ENCODE results near the gene WDR82. TPM values are rescaled to one million over a fixed set of nuclear protein-coding genes. Genes with fewer than 3 reads are reported as not detected.
"Not testable (repeated sequence)": the region's sequence is repeated elsewhere in the genome, so short reads cannot be mapped to it uniquely, and the experiment has no call there.

WDR82 gene
- total RNA-seq, 4 donors from 2014 or later: 14.6 to 44.9 (median 40.8) TPM

DNA sequence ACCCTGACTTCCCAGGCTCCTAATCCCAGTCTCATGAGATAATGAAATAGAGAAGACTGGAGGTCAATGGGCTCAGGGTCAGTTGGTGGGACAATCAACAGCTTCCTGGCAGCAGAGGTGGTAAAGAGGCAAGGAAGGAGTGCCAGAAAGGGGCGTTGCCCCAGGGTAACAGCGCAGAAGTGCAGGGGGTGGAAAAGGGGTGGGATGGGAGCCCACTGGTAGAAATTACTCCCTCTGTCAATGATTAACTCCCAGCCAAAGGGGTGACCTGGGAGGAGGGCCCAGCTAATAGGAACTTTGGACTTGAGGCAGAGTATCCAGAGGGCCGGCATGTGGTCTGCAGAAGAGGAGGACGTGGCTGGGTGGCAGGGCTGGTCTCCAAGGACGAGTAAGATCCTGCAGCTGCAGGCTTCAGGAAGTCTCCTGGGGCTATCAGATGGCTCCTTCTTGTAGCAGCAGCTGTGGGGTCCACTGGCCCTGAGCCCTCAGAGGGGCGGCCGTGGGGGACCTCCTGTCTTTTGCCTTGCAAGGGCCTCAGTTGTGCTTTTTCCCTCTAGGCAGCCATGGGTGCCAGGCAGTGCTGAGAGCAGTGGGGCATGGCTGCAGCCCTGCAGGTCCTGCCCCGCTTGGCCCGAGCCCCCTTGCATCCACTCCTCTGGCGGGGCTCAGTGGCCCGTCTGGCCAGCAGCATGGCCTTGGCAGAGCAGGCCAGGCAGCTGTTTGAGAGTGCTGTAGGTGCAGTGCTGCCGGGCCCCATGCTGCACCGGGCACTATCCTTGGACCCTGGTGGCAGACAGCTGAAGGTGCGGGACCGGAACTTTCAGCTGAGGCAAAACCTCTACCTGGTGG lies 11.5 kb upstream of the WDR82 start:
- Histone ChIP-seq H3K27ac (peak overlapping the region; percentile 98 to 99 (median 98)), H3K9me3 (no peaks in the 10 kb centered on the region), H3K4me1 (peaks cover 16 to 40% (median 29%) of the 10 kb centered on the region in 4 donors), H3K27me3 (no peaks in the 10 kb centered on the region), H3K36me3 (peaks cover 0 to 5% (median 0%) of the 10 kb centered on the region in 4 donors), H3K4me3 (peak overlapping the region in 3 of 4 donors; percentile 4 to 37 (median 23))
- intact Hi-C loops (cut with DNase I; ENCODE audit: low total_unique reads): loop anchor here (10.0 kb wide), 2 partner anchors 55 to 1955 kb away; no protein-coding TSS in a partner anchor
- TF ChIP-seq POLR2A (IDR thresholded peaks at IDR 0.05) (peak; percentile 44), EP300 (IDR thresholded peaks at IDR 0.05; ENCODE audit: low read depth) (no peak), POLR2AphosphoS5 (IDR thresholded peaks at IDR 0.05) (peak; percentile 17 to 67 (median 65))
- TF ChIP-seq, protein P1, sequence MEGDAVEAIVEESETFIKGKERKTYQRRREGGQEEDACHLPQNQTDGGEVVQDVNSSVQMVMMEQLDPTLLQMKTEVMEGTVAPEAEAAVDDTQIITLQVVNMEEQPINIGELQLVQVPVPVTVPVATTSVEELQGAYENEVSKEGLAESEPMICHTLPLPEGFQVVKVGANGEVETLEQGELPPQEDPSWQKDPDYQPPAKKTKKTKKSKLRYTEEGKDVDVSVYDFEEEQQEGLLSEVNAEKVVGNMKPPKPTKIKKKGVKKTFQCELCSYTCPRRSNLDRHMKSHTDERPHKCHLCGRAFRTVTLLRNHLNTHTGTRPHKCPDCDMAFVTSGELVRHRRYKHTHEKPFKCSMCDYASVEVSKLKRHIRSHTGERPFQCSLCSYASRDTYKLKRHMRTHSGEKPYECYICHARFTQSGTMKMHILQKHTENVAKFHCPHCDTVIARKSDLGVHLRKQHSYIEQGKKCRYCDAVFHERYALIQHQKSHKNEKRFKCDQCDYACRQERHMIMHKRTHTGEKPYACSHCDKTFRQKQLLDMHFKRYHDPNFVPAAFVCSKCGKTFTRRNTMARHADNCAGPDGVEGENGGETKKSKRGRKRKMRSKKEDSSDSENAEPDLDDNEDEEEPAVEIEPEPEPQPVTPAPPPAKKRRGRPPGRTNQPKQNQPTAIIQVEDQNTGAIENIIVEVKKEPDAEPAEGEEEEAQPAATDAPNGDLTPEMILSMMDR (IDR thresholded peaks at IDR 0.05): peak in 4 of 5 experiments; percentile 9 to 47 (median 20)
- in situ Hi-C loops (cut with MboI; ENCODE audit: low pct_ligation_motif_present in 1 of 4, low pct_unique_long_range_greater_than_20kb in 1 of 4, low sequenced_read_pairs in 3 of 4): loop anchor here in 2 of 4 donors (5.0 to 10.0 kb wide), 2 partner anchors 55 to 58 kb away; partner anchors contain the start of gene TWF2 (in 1 of the 2)
- 36% methylated on average over 6 of the region's 15 CpGs; no CpG with 5 or more reads in 1 of the 2 donors for WGBS, 2 donors (ENCODE audit: low coverage in 1 of 2)
- peak; percentile 82 for DNase-seq

DNA sequence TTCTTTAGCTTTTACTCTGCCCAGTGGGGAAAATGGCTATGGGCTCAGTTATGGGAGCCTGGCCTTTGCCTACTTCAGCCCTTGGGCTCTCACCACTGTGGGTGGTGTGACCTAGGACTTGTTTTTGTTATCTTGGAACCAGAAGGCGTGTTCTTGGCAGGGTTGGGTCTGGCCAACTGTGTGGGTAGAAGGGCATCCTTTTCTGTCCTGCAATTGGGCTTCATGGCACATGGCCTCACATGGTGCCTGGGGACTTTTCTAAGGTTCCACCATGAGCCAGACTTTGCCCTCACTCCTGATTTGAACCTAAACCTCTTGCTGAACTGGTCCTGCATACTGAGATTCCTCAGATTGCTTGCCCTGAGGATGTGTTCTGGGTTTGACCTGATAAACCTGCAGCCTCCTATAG lies 10.9 kb upstream of the WDR82 start:
- in situ Hi-C loops (cut with MboI; ENCODE audit: low pct_ligation_motif_present in 1 of 4, low pct_unique_long_range_greater_than_20kb in 1 of 4, low sequenced_read_pairs in 3 of 4): loop anchor here in 2 of 4 donors (5.0 to 10.0 kb wide), 2 partner anchors 55 to 57 kb away; partner anchors contain the start of gene TWF2 (in 1 of the 2)
- Histone ChIP-seq H3K4me3 (no peak overlapping the region), H3K27me3 (no peaks in the 10 kb centered on the region), H3K9me3 (no peaks in the 10 kb centered on the region), H3K27ac (peak overlapping the region; percentile 98 to 99 (median 98)), H3K4me1 (peaks cover 16 to 47% (median 31%) of the 10 kb centered on the region in 4 donors), H3K36me3 (peaks cover 0 to 5% (median 0%) of the 10 kb centered on the region in 4 donors)
- intact Hi-C loops (cut with DNase I; ENCODE audit: low total_unique reads): loop anchor here (10.0 kb wide), 1 partner anchor 1955 kb away; no protein-coding TSS in a partner anchor
- DNase-seq: peak; percentile 41
- TF ChIP-seq, protein P1 (IDR thresholded peaks at IDR 0.05): no peak
- TF ChIP-seq POLR2A (IDR thresholded peaks at IDR 0.05) (peak; percentile 64), EP300 (IDR thresholded peaks at IDR 0.05; ENCODE audit: low read depth) (no peak), POLR2AphosphoS5 (IDR thresholded peaks at IDR 0.05) (peak; percentile 32 to 82 (median 48))
- WGBS, 2 donors (ENCODE audit: low coverage in 1 of 2): 73% methylated on average over 1 of the region's 1 CpG; no CpG with 5 or more reads in 1 of the 2 donors

DNA sequence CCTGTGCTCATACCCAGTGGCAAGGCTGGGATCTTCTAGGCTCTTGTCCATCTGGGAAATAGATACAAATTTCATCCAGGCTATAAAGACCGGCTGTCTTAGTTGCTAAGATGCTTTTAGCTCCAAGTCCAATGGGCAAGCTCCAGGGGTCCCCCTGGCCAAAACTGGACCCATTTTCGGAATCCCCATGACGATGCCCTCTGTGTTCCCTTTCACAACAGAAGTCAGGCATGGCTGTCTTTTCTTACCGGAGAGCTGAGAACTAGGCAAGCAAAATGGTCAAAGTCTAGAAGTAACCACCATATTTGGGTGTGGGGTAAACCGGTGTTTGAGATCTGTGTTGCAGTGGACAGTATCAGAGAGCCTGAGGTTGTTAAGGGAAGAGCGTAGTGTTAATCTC lies 10.2 kb upstream of the WDR82 start:
- no peak for DNase-seq
- in situ Hi-C loops (cut with MboI; ENCODE audit: low pct_ligation_motif_present in 1 of 4, low pct_unique_long_range_greater_than_20kb in 1 of 4, low sequenced_read_pairs in 3 of 4): loop anchor here in 2 of 4 donors (5.0 to 10.0 kb wide), 2 partner anchors 54 to 56 kb away; partner anchors contain the start of gene TWF2 (in 1 of the 2)
- H3K27ac ChIP-seq: peak overlapping the region; percentile 98 to 99 (median 98)
- H3K36me3 ChIP-seq: no peaks in the 10 kb centered on the region
- H3K9me3 ChIP-seq: no peaks in the 10 kb centered on the region
- peaks cover 16 to 50% (median 31%) of the 10 kb centered on the region in 4 donors for H3K4me1 ChIP-seq
- H3K4me3 ChIP-seq: peak overlapping the region in 2 of 4 donors; percentile 76 to 87
- WGBS, 2 donors (ENCODE audit: low coverage in 1 of 2): 84 to 88% methylated on average over 4 to 6 of the region's 6 CpGs
- no peaks in the 10 kb centered on the region for H3K27me3 ChIP-seq
- intact Hi-C loops (cut with DNase I; ENCODE audit: low total_unique reads): loop anchor here (10.0 kb wide), 1 partner anchor 1954 kb away; no protein-coding TSS in a partner anchor
- TF ChIP-seq EP300 (IDR thresholded peaks at IDR 0.05; ENCODE audit: low read depth): no peak
- TF ChIP-seq POLR2AphosphoS5 (IDR thresholded peaks at IDR 0.05): no peak
- TF ChIP-seq, protein P1 (IDR thresholded peaks at IDR 0.05): no peak

DNA sequence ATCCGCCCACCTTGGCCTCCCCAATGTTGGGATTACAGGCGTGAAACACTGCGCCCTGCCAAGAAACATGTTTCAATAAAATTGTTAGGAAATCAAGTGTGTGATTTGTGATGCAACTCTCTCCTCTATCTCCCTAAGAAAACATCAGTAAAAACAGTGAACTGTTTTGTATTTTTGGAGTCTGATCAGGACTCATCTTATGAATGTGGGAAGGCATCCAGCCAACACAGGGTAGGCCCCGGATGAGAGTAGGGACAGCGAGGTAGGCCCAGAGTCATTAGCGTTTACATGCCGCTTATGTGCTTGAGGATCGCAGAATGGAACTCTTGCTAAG lies 8.3 kb upstream of the WDR82 start:
- Histone ChIP-seq H3K9me3 (no peaks in the 10 kb centered on the region), H3K4me3 (peak overlapping the region in 3 of 4 donors; percentile 67 to 87 (median 76)), H3K4me1 (peaks cover 15 to 62% (median 34%) of the 10 kb centered on the region in 4 donors), H3K27ac (peak overlapping the region; percentile 98 to 99 (median 98)), H3K27me3 (no peaks in the 10 kb centered on the region), H3K36me3 (no peaks in the 10 kb centered on the region)
- in situ Hi-C loops (cut with MboI; ENCODE audit: low pct_ligation_motif_present in 1 of 4, low pct_unique_long_range_greater_than_20kb in 1 of 4, low sequenced_read_pairs in 3 of 4): loop anchor here in 2 of 4 donors (5.0 to 10.0 kb wide), 2 partner anchors 52 to 54 kb away; partner anchors contain the start of gene TWF2 (in 1 of the 2)
- intact Hi-C loops (cut with DNase I; ENCODE audit: low total_unique reads): loop anchor here (10.0 kb wide), 1 partner anchor 1952 kb away; no protein-coding TSS in a partner anchor
- WGBS, 2 donors (ENCODE audit: low coverage in 1 of 2): 67 to 71% methylated on average over 5 to 8 of the region's 8 CpGs
- no peak for DNase-seq
- TF ChIP-seq, protein P1 (IDR thresholded peaks at IDR 0.05): no peak
- TF ChIP-seq POLR2AphosphoS5 (IDR thresholded peaks at IDR 0.05) (no peak), POLR2A (IDR thresholded peaks at IDR 0.05) (no peak), EP300 (IDR thresholded peaks at IDR 0.05; ENCODE audit: low read depth) (no peak)

DNA sequence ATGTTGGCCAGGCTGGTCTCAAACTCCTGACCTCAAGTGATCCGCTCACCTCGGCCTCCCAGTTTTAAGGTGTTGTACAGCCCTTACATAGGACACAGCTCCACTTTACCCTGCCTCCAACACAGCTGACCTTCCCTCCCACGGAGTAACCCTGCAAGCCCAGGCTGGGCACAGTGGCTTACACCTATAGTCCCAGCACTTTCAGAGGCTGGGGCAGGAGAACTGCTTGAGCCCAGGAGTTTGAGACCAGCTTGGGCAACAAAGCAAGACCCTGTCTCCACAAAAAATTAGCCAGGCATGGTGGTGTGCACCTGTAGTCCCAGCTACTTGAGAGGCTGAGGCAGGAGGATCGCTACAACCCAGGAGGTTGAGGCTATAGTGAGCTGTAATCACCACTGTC lies 5.6 kb upstream of the WDR82 start:
- not testable (repeated sequence) for H3K27me3 ChIP-seq, DNase-seq, H3K4me3 ChIP-seq, H3K36me3 ChIP-seq, H3K9me3 ChIP-seq
- in situ Hi-C loops (cut with MboI; ENCODE audit: low pct_ligation_motif_present in 1 of 4, low pct_unique_long_range_greater_than_20kb in 1 of 4, low sequenced_read_pairs in 3 of 4) (loop anchor here in 1 of 4 donors (10.0 kb wide), 1 partner anchor 49 kb away; the partner anchor contains the start of gene TWF2), intact Hi-C loops (cut with DNase I; ENCODE audit: low total_unique reads) (loop anchor here (10.0 kb wide), 1 partner anchor 1949 kb away; no protein-coding TSS in a partner anchor)
- H3K4me1 ChIP-seq: peaks cover 19 to 72% (median 33%) of the 10 kb centered on the region in 4 donors
- peak overlapping the region; percentile 67 to 76 (median 71) for H3K27ac ChIP-seq
- 95% methylated on average over 4 of the region's 4 CpGs; no CpG with 5 or more reads in 1 of the 2 donors for WGBS, 2 donors (ENCODE audit: low coverage in 1 of 2)
